ENCODE measurements around the gene PRKD1. TPM values are rescaled to one million over a fixed set of nuclear protein-coding genes. Genes with fewer than 3 reads are reported as not detected.

Gene PRKD1
- total and polyA plus RNA-seq, 2 of the 13 experiments (the other 11 are each of a cell fraction or from before 2014, with no cell fraction given), result 0.22 to 1.3 TPM

DNA sequence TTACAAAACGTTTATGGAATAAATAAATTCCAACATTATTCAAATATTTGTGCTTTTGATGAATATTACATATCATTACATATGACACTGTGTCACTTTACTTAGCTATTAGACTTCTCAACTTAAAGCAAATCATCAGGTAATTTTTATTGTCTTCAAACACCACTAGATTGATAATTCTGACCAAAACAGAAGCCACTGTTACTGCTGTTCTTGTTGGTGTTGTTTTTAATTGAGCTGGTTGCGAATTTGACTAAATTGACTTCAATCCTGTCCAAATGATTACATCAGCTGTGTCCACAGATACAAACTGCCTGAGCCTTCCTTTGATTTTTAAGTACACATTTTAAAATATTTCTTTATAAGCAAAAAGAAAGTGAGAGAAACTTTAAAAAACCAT is 29.2 kb downstream of the PRKD1 start (continued):
- TF ChIP-seq, protein P1, sequence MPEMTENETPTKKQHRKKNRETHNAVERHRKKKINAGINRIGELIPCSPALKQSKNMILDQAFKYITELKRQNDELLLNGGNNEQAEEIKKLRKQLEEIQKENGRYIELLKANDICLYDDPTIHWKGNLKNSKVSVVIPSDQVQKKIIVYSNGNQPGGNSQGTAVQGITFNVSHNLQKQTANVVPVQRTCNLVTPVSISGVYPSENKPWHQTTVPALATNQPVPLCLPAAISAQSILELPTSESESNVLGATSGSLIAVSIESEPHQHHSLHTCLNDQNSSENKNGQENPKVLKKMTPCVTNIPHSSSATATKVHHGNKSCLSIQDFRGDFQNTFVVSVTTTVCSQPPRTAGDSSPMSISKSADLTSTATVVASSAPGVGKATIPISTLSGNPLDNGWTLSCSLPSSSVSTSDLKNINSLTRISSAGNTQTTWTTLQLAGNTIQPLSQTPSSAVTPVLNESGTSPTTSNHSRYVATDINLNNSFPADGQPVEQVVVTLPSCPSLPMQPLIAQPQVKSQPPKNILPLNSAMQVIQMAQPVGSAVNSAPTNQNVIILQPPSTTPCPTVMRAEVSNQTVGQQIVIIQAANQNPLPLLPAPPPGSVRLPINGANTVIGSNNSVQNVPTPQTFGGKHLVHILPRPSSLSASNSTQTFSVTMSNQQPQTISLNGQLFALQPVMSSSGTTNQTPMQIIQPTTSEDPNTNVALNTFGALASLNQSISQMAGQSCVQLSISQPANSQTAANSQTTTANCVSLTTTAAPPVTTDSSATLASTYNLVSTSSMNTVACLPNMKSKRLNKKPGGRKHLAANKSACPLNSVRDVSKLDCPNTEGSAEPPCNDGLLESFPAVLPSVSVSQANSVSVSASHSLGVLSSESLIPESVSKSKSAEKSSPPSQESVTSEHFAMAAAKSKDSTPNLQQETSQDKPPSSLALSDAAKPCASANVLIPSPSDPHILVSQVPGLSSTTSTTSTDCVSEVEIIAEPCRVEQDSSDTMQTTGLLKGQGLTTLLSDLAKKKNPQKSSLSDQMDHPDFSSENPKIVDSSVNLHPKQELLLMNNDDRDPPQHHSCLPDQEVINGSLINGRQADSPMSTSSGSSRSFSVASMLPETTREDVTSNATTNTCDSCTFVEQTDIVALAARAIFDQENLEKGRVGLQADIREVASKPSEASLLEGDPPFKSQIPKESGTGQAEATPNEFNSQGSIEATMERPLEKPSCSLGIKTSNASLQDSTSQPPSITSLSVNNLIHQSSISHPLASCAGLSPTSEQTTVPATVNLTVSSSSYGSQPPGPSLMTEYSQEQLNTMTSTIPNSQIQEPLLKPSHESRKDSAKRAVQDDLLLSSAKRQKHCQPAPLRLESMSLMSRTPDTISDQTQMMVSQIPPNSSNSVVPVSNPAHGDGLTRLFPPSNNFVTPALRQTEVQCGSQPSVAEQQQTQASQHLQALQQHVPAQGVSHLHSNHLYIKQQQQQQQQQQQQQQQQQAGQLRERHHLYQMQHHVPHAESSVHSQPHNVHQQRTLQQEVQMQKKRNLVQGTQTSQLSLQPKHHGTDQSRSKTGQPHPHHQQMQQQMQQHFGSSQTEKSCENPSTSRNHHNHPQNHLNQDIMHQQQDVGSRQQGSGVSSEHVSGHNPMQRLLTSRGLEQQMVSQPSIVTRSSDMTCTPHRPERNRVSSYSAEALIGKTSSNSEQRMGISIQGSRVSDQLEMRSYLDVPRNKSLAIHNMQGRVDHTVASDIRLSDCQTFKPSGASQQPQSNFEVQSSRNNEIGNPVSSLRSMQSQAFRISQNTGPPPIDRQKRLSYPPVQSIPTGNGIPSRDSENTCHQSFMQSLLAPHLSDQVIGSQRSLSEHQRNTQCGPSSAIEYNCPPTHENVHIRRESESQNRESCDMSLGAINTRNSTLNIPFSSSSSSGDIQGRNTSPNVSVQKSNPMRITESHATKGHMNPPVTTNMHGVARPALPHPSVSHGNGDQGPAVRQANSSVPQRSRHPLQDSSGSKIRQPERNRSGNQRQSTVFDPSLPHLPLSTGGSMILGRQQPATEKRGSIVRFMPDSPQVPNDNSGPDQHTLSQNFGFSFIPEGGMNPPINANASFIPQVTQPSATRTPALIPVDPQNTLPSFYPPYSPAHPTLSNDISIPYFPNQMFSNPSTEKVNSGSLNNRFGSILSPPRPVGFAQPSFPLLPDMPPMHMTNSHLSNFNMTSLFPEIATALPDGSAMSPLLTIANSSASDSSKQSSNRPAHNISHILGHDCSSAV (CRISPR knock-in tag; IDR thresholded peaks at IDR 0.05; ENCODE audit: borderline replicate concordance), result no peak
- TF ChIP-seq NCOA5 (CRISPR knock-in tag; IDR thresholded peaks at IDR 0.05), result no peak
- no peak for TF ChIP-seq SALL2 (CRISPR knock-in tag; IDR thresholded peaks at IDR 0.05)
- TF ChIP-seq AHR (CRISPR knock-in tag; IDR thresholded peaks at IDR 0.05), result no peak
- TF ChIP-seq ZNF30 (CRISPR knock-in tag; IDR thresholded peaks at IDR 0.05), result no peak
- TF ChIP-seq HNRNPL (IDR thresholded peaks at IDR 0.05; ENCODE audit: low read depth, low read length), result no peak
- TF ChIP-seq, protein P2, sequence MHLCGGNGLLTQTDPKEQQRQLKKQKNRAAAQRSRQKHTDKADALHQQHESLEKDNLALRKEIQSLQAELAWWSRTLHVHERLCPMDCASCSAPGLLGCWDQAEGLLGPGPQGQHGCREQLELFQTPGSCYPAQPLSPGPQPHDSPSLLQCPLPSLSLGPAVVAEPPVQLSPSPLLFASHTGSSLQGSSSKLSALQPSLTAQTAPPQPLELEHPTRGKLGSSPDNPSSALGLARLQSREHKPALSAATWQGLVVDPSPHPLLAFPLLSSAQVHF (CRISPR knock-in tag; IDR thresholded peaks at IDR 0.05), result no peak

All from HepG2 (cell line).